NCI-H748 (cell line): Measurements from ENCODE around the gene PLD1.
A peak's percentile ranks its signal among the peaks of the same experiment; 100 is the strongest.

Experiments
- DNase-seq: peaks from one replicate; lab custom pipeline; 2025; ENCODE audit not compliant: unreplicated experiment; lab: John Stamatoyannopoulos, UW

Gene PLD1

GRCh38 chr3:171672538-171672937, 137.7 kb downstream of the PLD1 start:
- DNase-seq: no peak

GRCh38 chr3:171672124-171672523, 138.2 kb downstream of the PLD1 start:
- no peak for DNase-seq

GRCh38 chr3:171671709-171672108, 138.6 kb downstream of the PLD1 start:
- DNase-seq: no peak

- no peak for DNase-seq
These were observed 143.8 kb downstream of the PLD1 start for GRCh38 chr3:171666516-171666915.

- no peak for DNase-seq
These were observed 146.5 kb downstream of the PLD1 start for GRCh38 chr3:171663805-171664204.

- no peak for DNase-seq
These were observed 148.8 kb downstream of the PLD1 start for GRCh38 chr3:171661484-171661883.

- no peak for DNase-seq
These were observed 150.1 kb downstream of the PLD1 start for GRCh38 chr3:171660188-171660587.

GRCh38 chr3:171658841-171659240, 151.4 kb downstream of the PLD1 start:
- no peak for DNase-seq

- no peak for DNase-seq
These were observed 155.5 kb downstream of the PLD1 start for GRCh38 chr3:171654809-171655208.

GRCh38 chr3:171654326-171654725, 156.0 kb downstream of the PLD1 start:
- no peak for DNase-seq

GRCh38 chr3:171653701-171654100, 156.6 kb downstream of the PLD1 start:
- DNase-seq: no peak

- no peak for DNase-seq
These were observed 157.4 kb downstream of the PLD1 start for GRCh38 chr3:171652932-171653331.

- no peak for DNase-seq
These were observed 160.2 kb downstream of the PLD1 start for GRCh38 chr3:171649911-171650592.

GRCh38 chr3:171649267-171649666, 161.0 kb downstream of the PLD1 start:
- no peak for DNase-seq

- no peak for DNase-seq
These were observed 162.2 kb downstream of the PLD1 start for GRCh38 chr3:171648069-171648468.

GRCh38 chr3:171646357-171647133, 163.7 kb downstream of the PLD1 start:
- peak; percentile 55 for DNase-seq

- DNase-seq: no peak
These were observed 165.6 kb downstream of the PLD1 start for GRCh38 chr3:171644681-171645080.

GRCh38 chr3:171643681-171644080, 166.6 kb downstream of the PLD1 start:
- no peak for DNase-seq

- no peak for DNase-seq
These were observed 167.2 kb downstream of the PLD1 start for GRCh38 chr3:171643033-171643432.

- DNase-seq: no peak
These were observed 169.5 kb downstream of the PLD1 start for GRCh38 chr3:171640520-171641412.

- no peak for DNase-seq
These were observed 173.6 kb downstream of the PLD1 start for GRCh38 chr3:171636666-171637065.

GRCh38 chr3:171632766-171633165, 177.5 kb downstream of the PLD1 start:
- DNase-seq: no peak
